SU-DHL-6 (cell line): ENCODE measurements around the gene C1QTNF1.

Experiments
- H2AFZ ChIP-seq: fragments of 200-600 bp; sonication (generic); 2 replicates; pipeline ENCODE4 v1.6.1; 2014; ENCODE audit warnings: low read depth, mild to moderate bottlenecking, moderate library complexity, mixed read lengths, antibody characterized with exemption, low read length; ENCODE audit not compliant: severe bottlenecking
- H3F3A ChIP-seq: fragments of 200-600 bp; shearing (Covaris generic); 2 replicates; pipeline ENCODE4 v1.6.0; 2016; ENCODE audit warnings: antibody characterized with exemption, mild to moderate bottlenecking; ENCODE audit not compliant: insufficient read depth
- H3K27ac ChIP-seq: fragments of 200-600 bp; sonication (generic); 2 replicates; pipeline ENCODE4 v1.5.1; 2016; ENCODE audit warnings: low read depth, mild to moderate bottlenecking, low read length, moderate library complexity, mixed read lengths
- H3K27me3 ChIP-seq: fragments of 200-600 bp; sonication (generic), shearing (Covaris generic); 2 replicates; pipeline ENCODE4 v1.6.0; 2014; ENCODE audit warnings: mild to moderate bottlenecking, low read length
- H3K36me3 ChIP-seq: fragments of 200-600 bp; sonication (generic); 2 replicates; pipeline ENCODE4 v1.6.1; 2014; ENCODE audit warnings: mild to moderate bottlenecking, low read length, mixed read lengths
- H3K4me2 ChIP-seq: fragments of 300-600, 200-600 bp; shearing (Covaris generic), sonication (generic); 2 replicates; pipeline ENCODE4 v1.6.0; 2014; ENCODE audit warnings: low read length, low read depth, mild to moderate bottlenecking; ENCODE audit not compliant: poor library complexity, severe bottlenecking
- H3K4me3 ChIP-seq: fragments of 200-600 bp; sonication (generic); 2 replicates; pipeline ENCODE4 v1.5.1; 2014; ENCODE audit warnings: antibody characterized with exemption, low read length, mild to moderate bottlenecking, mixed read lengths; ENCODE audit not compliant: insufficient read depth, poor library complexity, severe bottlenecking
- H3K79me2 ChIP-seq: fragments of 200-600 bp; sonication (generic); 2 replicates; pipeline ENCODE4 v1.6.1; 2014; ENCODE audit warnings: mild to moderate bottlenecking, low read length, moderate library complexity; ENCODE audit not compliant: insufficient read depth
- H3K9ac ChIP-seq: fragments of 200-600 bp; sonication (generic); 2 replicates; pipeline ENCODE4 v1.7.0; 2014; ENCODE audit warnings: mild to moderate bottlenecking, low read length
- H3K9me2 ChIP-seq: fragments of 200-600 bp; sonication (generic); replicated peaks from 2 replicates; pipeline ENCODE4 v1.6.1; 2014; ENCODE audit warnings: low read length; ENCODE audit not compliant: insufficient read depth
- H3K9me3 ChIP-seq: fragments of 200-600 bp; sonication (generic); 2 replicates; pipeline ENCODE4 v1.6.1; 2014; ENCODE audit warnings: low read length, mixed read lengths; ENCODE audit not compliant: insufficient read depth
- H4K20me1 ChIP-seq: fragments of 200-600 bp; sonication (generic); 2 replicates; pipeline ENCODE4 v1.6.1; 2014; ENCODE audit warnings: low read depth, mild to moderate bottlenecking, antibody characterized with exemption, low read length, moderate library complexity, mixed read lengths
- EZH2phosphoT487 ChIP-seq: fragments of 200-600 bp; sonication (generic), shearing (Covaris generic); conservative IDR thresholded peaks from 2 replicates; pipeline ENCODE4 v1.6.1; 2018; ENCODE audit warnings: mild to moderate bottlenecking, antibody characterized with exemption, low read length, moderate library complexity, mixed read lengths
- TF ChIP-seq, protein P1 (sequence below): fragments of 200-600 bp; sonication (generic); IDR thresholded peaks from one replicate; pipeline ENCODE4 v1.5.1; 2017; ENCODE audit warnings: antibody characterized with exemption, mild to moderate bottlenecking, low read length, moderate library complexity; ENCODE audit not compliant: insufficient read depth, poor library complexity, severe bottlenecking

C1QTNF1 gene

GRCh38 chr17:79034931-79035485, 11.0 kb downstream of the C1QTNF1 start:
- no peak overlapping the region for H3K4me3 ChIP-seq
- no peak overlapping the region for H3K27ac ChIP-seq
- no peak overlapping the region for H2AFZ ChIP-seq
- no peaks in the 10 kb centered on the region for H3K9me2 ChIP-seq
- H3K9me3 ChIP-seq, result no peaks in the 10 kb centered on the region
- H3K79me2 ChIP-seq, result no peaks in the 10 kb centered on the region
- no peak overlapping the region for H3K9ac ChIP-seq
- no peaks in the 10 kb centered on the region for H3K36me3 ChIP-seq
- TF ChIP-seq EZH2phosphoT487, result no peak
- TF ChIP-seq, protein P1, sequence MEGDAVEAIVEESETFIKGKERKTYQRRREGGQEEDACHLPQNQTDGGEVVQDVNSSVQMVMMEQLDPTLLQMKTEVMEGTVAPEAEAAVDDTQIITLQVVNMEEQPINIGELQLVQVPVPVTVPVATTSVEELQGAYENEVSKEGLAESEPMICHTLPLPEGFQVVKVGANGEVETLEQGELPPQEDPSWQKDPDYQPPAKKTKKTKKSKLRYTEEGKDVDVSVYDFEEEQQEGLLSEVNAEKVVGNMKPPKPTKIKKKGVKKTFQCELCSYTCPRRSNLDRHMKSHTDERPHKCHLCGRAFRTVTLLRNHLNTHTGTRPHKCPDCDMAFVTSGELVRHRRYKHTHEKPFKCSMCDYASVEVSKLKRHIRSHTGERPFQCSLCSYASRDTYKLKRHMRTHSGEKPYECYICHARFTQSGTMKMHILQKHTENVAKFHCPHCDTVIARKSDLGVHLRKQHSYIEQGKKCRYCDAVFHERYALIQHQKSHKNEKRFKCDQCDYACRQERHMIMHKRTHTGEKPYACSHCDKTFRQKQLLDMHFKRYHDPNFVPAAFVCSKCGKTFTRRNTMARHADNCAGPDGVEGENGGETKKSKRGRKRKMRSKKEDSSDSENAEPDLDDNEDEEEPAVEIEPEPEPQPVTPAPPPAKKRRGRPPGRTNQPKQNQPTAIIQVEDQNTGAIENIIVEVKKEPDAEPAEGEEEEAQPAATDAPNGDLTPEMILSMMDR, result no peak
- no peaks in the 10 kb centered on the region for H3F3A ChIP-seq
- H3K4me2 ChIP-seq, result no peak overlapping the region
- H3K27me3 ChIP-seq, result no peaks in the 10 kb centered on the region
- H4K20me1 ChIP-seq, result no peaks in the 10 kb centered on the region

DNA sequence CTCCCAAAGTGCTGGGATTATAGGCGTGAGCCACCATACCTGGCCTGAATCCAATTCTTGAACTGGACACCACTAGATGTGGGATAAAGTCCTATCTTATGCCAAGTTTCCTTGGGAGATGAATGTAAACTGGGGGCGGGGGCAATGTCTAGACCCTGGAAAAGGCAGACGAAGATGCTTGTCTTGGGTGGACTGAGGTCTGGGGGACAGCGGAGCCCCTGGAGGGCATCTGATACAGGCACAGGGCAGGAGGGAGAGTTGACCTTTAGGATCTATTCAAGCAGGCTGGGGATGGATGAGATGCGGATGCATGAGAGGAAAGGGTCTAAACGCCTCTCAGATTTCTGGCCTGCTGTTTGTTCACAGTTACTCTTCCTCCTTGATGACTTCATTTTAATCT, 11.7 kb downstream of the C1QTNF1 start:
- Histone ChIP-seq H2AFZ (no peak overlapping the region), H3K36me3 (no peaks in the 10 kb centered on the region), H3K4me2 (no peak overlapping the region), H3K79me2 (no peaks in the 10 kb centered on the region), H3K9ac (no peak overlapping the region), H3K9me2 (no peaks in the 10 kb centered on the region), H3K9me3 (no peaks in the 10 kb centered on the region), H3F3A (no peaks in the 10 kb centered on the region), H3K27ac (no peak overlapping the region), H4K20me1 (no peaks in the 10 kb centered on the region), H3K4me3 (no peak overlapping the region), H3K27me3 (no peaks in the 10 kb centered on the region)
- TF ChIP-seq, protein P1, result no peak
- no peak for TF ChIP-seq EZH2phosphoT487

DNA sequence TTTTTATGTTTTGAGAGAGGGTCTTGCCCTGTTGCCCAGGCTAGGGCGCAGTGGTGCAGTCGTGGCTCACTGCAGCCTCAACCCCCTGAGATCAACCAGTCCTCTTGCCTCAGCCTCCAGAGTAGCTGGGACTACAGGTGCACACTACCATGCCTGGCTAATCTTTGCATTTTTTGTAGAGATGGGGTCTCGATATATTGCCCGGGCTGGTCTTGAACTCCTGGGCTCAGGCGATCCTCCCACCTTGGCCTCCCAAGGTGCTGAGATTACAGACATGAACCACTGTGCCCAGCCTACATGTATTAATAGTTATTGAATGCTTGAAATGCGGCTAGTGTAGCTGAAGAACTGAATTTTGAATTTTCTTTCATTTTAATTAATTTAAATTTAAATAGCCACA, 12.2 kb downstream of the C1QTNF1 start:
- H3K27me3 ChIP-seq, result no peaks in the 10 kb centered on the region
- H4K20me1 ChIP-seq, result no peaks in the 10 kb centered on the region
- no peaks in the 10 kb centered on the region for H3K9me2 ChIP-seq
- no peak overlapping the region for H3K9ac ChIP-seq
- no peak overlapping the region for H3K4me2 ChIP-seq
- no peak overlapping the region for H3K4me3 ChIP-seq
- H3K27ac ChIP-seq, result no peak overlapping the region
- TF ChIP-seq, protein P1, result no peak
- no peak for TF ChIP-seq EZH2phosphoT487
- no peaks in the 10 kb centered on the region for H3K79me2 ChIP-seq
- no peaks in the 10 kb centered on the region for H3K36me3 ChIP-seq
- no peaks in the 10 kb centered on the region for H3K9me3 ChIP-seq
- H3F3A ChIP-seq, result no peaks in the 10 kb centered on the region
- H2AFZ ChIP-seq, result no peak overlapping the region
